ENCODE data around the gene ZNF786.

The ZNF786 gene

GRCh38 chr7:149130572-149131198, 40.2 kb upstream of the ZNF786 start:
- no peak overlapping the region for H2BK12ac ChIP-seq (ENCODE audit: low read length)
- peaks cover 13% of the 10 kb centered on the region for H3K79me2 ChIP-seq (ENCODE audit: control insufficient read depth, insufficient read depth, low read length, poor library complexity)
- no peak overlapping the region for H3K23ac ChIP-seq (ENCODE audit: low read length)
- H4K8ac ChIP-seq (ENCODE audit: low read depth, low read length): no peak overlapping the region
- no peak overlapping the region for H3K14ac ChIP-seq (ENCODE audit: low read length)
- WGBS (ENCODE audit: extremely low coverage, insufficient coverage, insufficient read length): no CpG with 5 or more reads among the region's 5 CpGs
- no peak overlapping the region for H2BK120ac ChIP-seq (ENCODE audit: insufficient read depth, low read length, poor library complexity)
- no peak overlapping the region for H4K12ac ChIP-seq (ENCODE audit: low read depth, low read length)
- no peak overlapping the region for H2BK5ac ChIP-seq (ENCODE audit: low read depth, low read length, poor library complexity)
- H3K4ac ChIP-seq (ENCODE audit: low read depth, low read length): no peak overlapping the region
- no peak overlapping the region for H3K9ac ChIP-seq (ENCODE audit: low read length)
- H2AK5ac ChIP-seq (ENCODE audit: low read length): no peak overlapping the region
- H3K27ac ChIP-seq (ENCODE audit: low read depth, low read length): no peak overlapping the region
- H3K27me3 ChIP-seq (ENCODE audit: insufficient read depth, low read length): no peaks in the 10 kb centered on the region
- H3K36me3 ChIP-seq (ENCODE audit: control insufficient read depth in 1 of 2, insufficient read depth in 2 of 2, low read length in 2 of 2): peaks cover 8 to 9% of the 10 kb centered on the region in 2 experiments
- H3K9me3 ChIP-seq (ENCODE audit: insufficient read depth, low read depth, low read length): peaks cover 10% of the 10 kb centered on the region
- H3K4me1 ChIP-seq (ENCODE audit: control insufficient read depth in 1 of 2, insufficient read depth in 2 of 2, low read length in 2 of 2): no peaks in the 10 kb centered on the region
- H3K4me3 ChIP-seq (ENCODE audit: low read depth, low read length): no peak overlapping the region
- H2AFZ ChIP-seq (ENCODE audit: insufficient read depth, low read length, poor library complexity): no peak overlapping the region
- DNase-seq: no peak
- H3K4me2 ChIP-seq (ENCODE audit: low read length): no peak overlapping the region
- peaks cover 17% of the 10 kb centered on the region for H3K79me1 ChIP-seq (ENCODE audit: low read length)
- no peak overlapping the region for H4K91ac ChIP-seq (ENCODE audit: low read depth, low read length)
- H3K18ac ChIP-seq (ENCODE audit: low read length): no peak overlapping the region

- no peak overlapping the region for H2BK12ac ChIP-seq (ENCODE audit: low read length)
- peak in 1 of 2 donors; percentile 30 for DNase-seq
- H3K36me3 ChIP-seq (ENCODE audit: control insufficient read depth in 1 of 2, insufficient read depth in 2 of 2, low read length in 2 of 2): peaks cover 7 to 9% of the 10 kb centered on the region in 2 experiments
- peak overlapping the region; percentile 92 for H3K18ac ChIP-seq (ENCODE audit: low read length)
- no peaks in the 10 kb centered on the region for H3K4me1 ChIP-seq (ENCODE audit: control insufficient read depth in 1 of 2, insufficient read depth in 2 of 2, low read length in 2 of 2)
- peak overlapping the region; percentile 91 for H4K12ac ChIP-seq (ENCODE audit: low read depth, low read length)
- peak overlapping the region; percentile 81 for H2BK5ac ChIP-seq (ENCODE audit: low read depth, low read length, poor library complexity)
- peak overlapping the region; percentile 81 for H3K4ac ChIP-seq (ENCODE audit: low read depth, low read length)
- peak overlapping the region; percentile 99 for H3K4me2 ChIP-seq (ENCODE audit: low read length)
- H2AK5ac ChIP-seq (ENCODE audit: low read length): peak overlapping the region; percentile 69
- H3K9ac ChIP-seq (ENCODE audit: low read length): peak overlapping the region; percentile 92
- H2BK120ac ChIP-seq (ENCODE audit: insufficient read depth, low read length, poor library complexity): peak overlapping the region; percentile 79
- H3K23ac ChIP-seq (ENCODE audit: low read length): peak overlapping the region; percentile 60
- peaks cover 10% of the 10 kb centered on the region for H3K9me3 ChIP-seq (ENCODE audit: insufficient read depth, low read depth, low read length)
- no CpG with 5 or more reads among the region's 48 CpGs for WGBS (ENCODE audit: extremely low coverage, insufficient coverage, insufficient read length)
- peak overlapping the region; percentile 93 for H4K91ac ChIP-seq (ENCODE audit: low read depth, low read length)
- peak overlapping the region; percentile 89 for H4K8ac ChIP-seq (ENCODE audit: low read depth, low read length)
- peak overlapping the region; percentile 81 for H3K14ac ChIP-seq (ENCODE audit: low read length)
- H3K79me2 ChIP-seq (ENCODE audit: control insufficient read depth, insufficient read depth, low read length, poor library complexity): peaks cover 18% of the 10 kb centered on the region
- peak overlapping the region; percentile 93 for H3K4me3 ChIP-seq (ENCODE audit: low read depth, low read length)
- no peaks in the 10 kb centered on the region for H3K27me3 ChIP-seq (ENCODE audit: insufficient read depth, low read length)
- H2AFZ ChIP-seq (ENCODE audit: insufficient read depth, low read length, poor library complexity): peak overlapping the region; percentile 76
- peak overlapping the region; percentile 86 for H3K27ac ChIP-seq (ENCODE audit: low read depth, low read length)
- peaks cover 22% of the 10 kb centered on the region for H3K79me1 ChIP-seq (ENCODE audit: low read length)
Observed at GRCh38 chr7:149126662-149127266, 36.2 kb upstream of the ZNF786 start.

GRCh38 chr7:149125863-149126661, 35.5 kb upstream of the ZNF786 start, which contains the start of gene ZNF425:
ZNF425 (minus strand) TSS chr7:149126324; CDS start chr7:149126213, 111 bp downstream.
- no peak within 1 kb of the TSS for H2BK12ac ChIP-seq (ENCODE audit: low read length)
- H3K4ac ChIP-seq (ENCODE audit: low read depth, low read length): peak within 1 kb of the TSS; percentile 98
- peak within 1 kb of the TSS; percentile 96 for H3K14ac ChIP-seq (ENCODE audit: low read length)
- H4K91ac ChIP-seq (ENCODE audit: low read depth, low read length): peak within 1 kb of the TSS; percentile 95
- DNase-seq: peak; percentile 93 to 98
- peak within 1 kb of the TSS; percentile 97 for H3K4me3 ChIP-seq (ENCODE audit: low read depth, low read length)
- peaks cover 22% of the 10 kb centered on the region for H3K79me1 ChIP-seq (ENCODE audit: low read length)
- peaks cover 3 to 7% of the 10 kb centered on the region in 2 experiments for H3K36me3 ChIP-seq (ENCODE audit: control insufficient read depth in 1 of 2, insufficient read depth in 2 of 2, low read length in 2 of 2)
- H2BK120ac ChIP-seq (ENCODE audit: insufficient read depth, low read length, poor library complexity): peak within 1 kb of the TSS; percentile 84
- peak within 1 kb of the TSS; percentile 60 for H3K23ac ChIP-seq (ENCODE audit: low read length)
- no peaks in the 10 kb centered on the region for H3K27me3 ChIP-seq (ENCODE audit: insufficient read depth, low read length)
- peak within 1 kb of the TSS; percentile 91 for H4K12ac ChIP-seq (ENCODE audit: low read depth, low read length)
- H3K18ac ChIP-seq (ENCODE audit: low read length): peak within 1 kb of the TSS; percentile 95
- H4K8ac ChIP-seq (ENCODE audit: low read depth, low read length): peak within 1 kb of the TSS; percentile 94
- peaks cover 18% of the 10 kb centered on the region for H3K79me2 ChIP-seq (ENCODE audit: control insufficient read depth, insufficient read depth, low read length, poor library complexity)
- H3K9me3 ChIP-seq (ENCODE audit: insufficient read depth, low read depth, low read length): peaks cover 7% of the 10 kb centered on the region
- H3K4me2 ChIP-seq (ENCODE audit: low read length): peak within 1 kb of the TSS; percentile 99
- H3K27ac ChIP-seq (ENCODE audit: low read depth, low read length): peak within 1 kb of the TSS; percentile 86
- peak within 1 kb of the TSS; percentile 85 for H2BK5ac ChIP-seq (ENCODE audit: low read depth, low read length, poor library complexity)
- peak within 1 kb of the TSS; percentile 86 for H2AK5ac ChIP-seq (ENCODE audit: low read length)
- WGBS (ENCODE audit: extremely low coverage, insufficient coverage, insufficient read length): no CpG with 5 or more reads among the region's 72 CpGs
- H2AFZ ChIP-seq (ENCODE audit: insufficient read depth, low read length, poor library complexity): peak within 1 kb of the TSS; percentile 93
- H3K9ac ChIP-seq (ENCODE audit: low read length): peak within 1 kb of the TSS; percentile 99
- H3K4me1 ChIP-seq (ENCODE audit: control insufficient read depth in 1 of 2, insufficient read depth in 2 of 2, low read length in 2 of 2): no peaks in the 10 kb centered on the region

GRCh38 chr7:149125189-149125862, 34.8 kb upstream of the ZNF786 start:
- Histone ChIP-seq H2BK5ac (ENCODE audit: low read depth, low read length, poor library complexity) (peak overlapping the region; percentile 85), H3K79me1 (ENCODE audit: low read length) (peaks cover 22% of the 10 kb centered on the region), H4K12ac (ENCODE audit: low read depth, low read length) (peak overlapping the region; percentile 83), H2AFZ (ENCODE audit: insufficient read depth, low read length, poor library complexity) (peak overlapping the region; percentile 93), H3K18ac (ENCODE audit: low read length) (peak overlapping the region; percentile 95), H3K27me3 (ENCODE audit: insufficient read depth, low read length) (no peaks in the 10 kb centered on the region), H4K91ac (ENCODE audit: low read depth, low read length) (peak overlapping the region; percentile 95), H3K9me3 (ENCODE audit: insufficient read depth, low read depth, low read length) (peaks cover 3% of the 10 kb centered on the region), H3K4me2 (ENCODE audit: low read length) (peak overlapping the region; percentile 81), H3K9ac (ENCODE audit: low read length) (peak overlapping the region; percentile 99), H3K14ac (ENCODE audit: low read length) (peak overlapping the region; percentile 96), H2BK12ac (ENCODE audit: low read length) (no peak overlapping the region), H3K23ac (ENCODE audit: low read length) (no peak overlapping the region), H3K27ac (ENCODE audit: low read depth, low read length) (peak overlapping the region; percentile 78), H3K4ac (ENCODE audit: low read depth, low read length) (peak overlapping the region; percentile 98), H2BK120ac (ENCODE audit: insufficient read depth, low read length, poor library complexity) (peak overlapping the region; percentile 84), H2AK5ac (ENCODE audit: low read length) (peak overlapping the region; percentile 86), H3K79me2 (ENCODE audit: control insufficient read depth, insufficient read depth, low read length, poor library complexity) (peaks cover 18% of the 10 kb centered on the region), H3K4me1 (ENCODE audit: control insufficient read depth in 1 of 2, insufficient read depth in 2 of 2, low read length in 2 of 2) (no peaks in the 10 kb centered on the region), H3K4me3 (ENCODE audit: low read depth, low read length) (peak overlapping the region; percentile 97), H3K36me3 (ENCODE audit: control insufficient read depth in 1 of 2, insufficient read depth in 2 of 2, low read length in 2 of 2) (peaks cover 3% of the 10 kb centered on the region in 2 experiments), H4K8ac (ENCODE audit: low read depth, low read length) (peak overlapping the region; percentile 94)
- DNase-seq: no peak
- no CpG with 5 or more reads among the region's 21 CpGs for WGBS (ENCODE audit: extremely low coverage, insufficient coverage, insufficient read length)

Measured in trophoblast cell (in vitro differentiated cells and primary cell).